NB4 (cell line): ENCODE measurements around the gene USF2.

ENCODE experiments used
- MYC ChIP-seq: IDR thresholded peaks from 2 replicates; pipeline ENCODE4 v1.6.1; 2011; ENCODE audit warnings: low read depth, low read length
- POLR2A ChIP-seq: IDR thresholded peaks from 2 replicates; pipeline ENCODE4 v1.6.1; 2011; ENCODE audit warnings: mild to moderate bottlenecking; ENCODE audit not compliant: insufficient read length; ENCODE audit errors: extremely low read depth
- TF ChIP-seq, protein P1 (sequence below): IDR thresholded peaks from one replicate; pipeline ENCODE4 v1.5.1; 2012; ENCODE audit warnings: low read depth, low read length
- TF ChIP-seq, protein P2 (sequence below): IDR thresholded peaks from 2 replicates; pipeline ENCODE4 v1.6.1; 2011; ENCODE audit warnings: low read depth, low read length

DNA sequence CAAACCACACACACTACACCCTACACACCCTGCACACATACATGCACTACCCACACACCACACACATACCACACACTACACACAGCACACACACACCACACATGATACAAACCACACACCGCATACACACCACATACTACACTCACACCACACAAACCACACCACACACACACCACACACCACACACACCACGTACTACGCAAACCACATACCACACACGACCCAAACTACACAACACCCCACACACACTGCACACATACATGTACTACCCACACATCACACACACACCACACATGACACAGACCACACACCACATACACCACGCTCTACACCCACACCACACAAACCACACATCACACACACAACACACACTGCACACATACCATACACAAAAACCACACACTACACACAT, 29.8 kb downstream of the USF2 start:
- TF ChIP-seq POLR2A = no peak
- TF ChIP-seq, protein P1, sequence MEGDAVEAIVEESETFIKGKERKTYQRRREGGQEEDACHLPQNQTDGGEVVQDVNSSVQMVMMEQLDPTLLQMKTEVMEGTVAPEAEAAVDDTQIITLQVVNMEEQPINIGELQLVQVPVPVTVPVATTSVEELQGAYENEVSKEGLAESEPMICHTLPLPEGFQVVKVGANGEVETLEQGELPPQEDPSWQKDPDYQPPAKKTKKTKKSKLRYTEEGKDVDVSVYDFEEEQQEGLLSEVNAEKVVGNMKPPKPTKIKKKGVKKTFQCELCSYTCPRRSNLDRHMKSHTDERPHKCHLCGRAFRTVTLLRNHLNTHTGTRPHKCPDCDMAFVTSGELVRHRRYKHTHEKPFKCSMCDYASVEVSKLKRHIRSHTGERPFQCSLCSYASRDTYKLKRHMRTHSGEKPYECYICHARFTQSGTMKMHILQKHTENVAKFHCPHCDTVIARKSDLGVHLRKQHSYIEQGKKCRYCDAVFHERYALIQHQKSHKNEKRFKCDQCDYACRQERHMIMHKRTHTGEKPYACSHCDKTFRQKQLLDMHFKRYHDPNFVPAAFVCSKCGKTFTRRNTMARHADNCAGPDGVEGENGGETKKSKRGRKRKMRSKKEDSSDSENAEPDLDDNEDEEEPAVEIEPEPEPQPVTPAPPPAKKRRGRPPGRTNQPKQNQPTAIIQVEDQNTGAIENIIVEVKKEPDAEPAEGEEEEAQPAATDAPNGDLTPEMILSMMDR = no peak
- TF ChIP-seq MYC = no peak
- TF ChIP-seq, protein P2, sequence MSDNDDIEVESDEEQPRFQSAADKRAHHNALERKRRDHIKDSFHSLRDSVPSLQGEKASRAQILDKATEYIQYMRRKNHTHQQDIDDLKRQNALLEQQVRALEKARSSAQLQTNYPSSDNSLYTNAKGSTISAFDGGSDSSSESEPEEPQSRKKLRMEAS = no peak
